GM12878 (cell line): ENCODE results near the gene ANKRD11.

Experiments
- CHD1 ChIP-seq: IDR thresholded peaks from 2 replicates; pipeline ENCODE4 v1.6.1; 2012; ENCODE audit warnings: low read depth, low read length, improper control_type of control experiment
- CHD4 ChIP-seq: fragments of 200-600 bp; sonication (generic); IDR thresholded peaks from 2 replicates; pipeline ENCODE4 v1.6.1; 2016; ENCODE audit warnings: mild to moderate bottlenecking
- CTCF ChIP-seq, 3 experiments: IDR thresholded peaks in 2 of 3; conservative IDR thresholded peaks in 1 of 3; 2 replicates each; pipeline ENCODE4 v1.5.1; 2011; ENCODE audit warnings: low read depth in 3 of 3, low read length in 3 of 3, mild to moderate bottlenecking in 3 of 3, control low read depth in 2 of 3, moderate library complexity in 2 of 3, inconsistent platforms in 1 of 3, mixed read lengths in 1 of 3; ENCODE audit not compliant: control insufficient read depth in 2 of 3, insufficient read depth in 1 of 3; ENCODE audit errors: extremely low read depth in 1 of 3
- MAX ChIP-seq: IDR thresholded peaks from 2 replicates; pipeline ENCODE4 v1.6.1; 2012; ENCODE audit warnings: low read depth, low read length, improper control_type of control experiment
- MEF2A ChIP-seq: IDR thresholded peaks from 2 replicates; pipeline ENCODE4 v1.6.1; 2011; ENCODE audit warnings: low read depth, mild to moderate bottlenecking, low read length, moderate library complexity; ENCODE audit not compliant: insufficient read depth

GRCh38 chr16:89511374-89511773 lies 21.0 kb upstream of the ANKRD11 start:
- TF ChIP-seq MAX: no peak
- no peak for TF ChIP-seq CTCF (IDR thresholded peaks at IDR 0.05 in 2 of 3, conservative IDR thresholded peaks at IDR 0.05 in 1 of 3; ENCODE audit: control insufficient read depth in 2 of 3, extremely low read depth in 1 of 3, insufficient read depth in 1 of 3, low read depth in 3 of 3, low read length in 3 of 3)
- TF ChIP-seq CHD1: no peak
- no peak for TF ChIP-seq CHD4
- TF ChIP-seq MEF2A: no peak
